ENCODE results near the gene ARHGEF26. TPM values are rescaled to one million over a fixed set of nuclear protein-coding genes. Genes with fewer than 3 reads are reported as not detected.

ARHGEF26 gene
- total RNA-seq, 1 donor, result 1.7 TPM

DNA sequence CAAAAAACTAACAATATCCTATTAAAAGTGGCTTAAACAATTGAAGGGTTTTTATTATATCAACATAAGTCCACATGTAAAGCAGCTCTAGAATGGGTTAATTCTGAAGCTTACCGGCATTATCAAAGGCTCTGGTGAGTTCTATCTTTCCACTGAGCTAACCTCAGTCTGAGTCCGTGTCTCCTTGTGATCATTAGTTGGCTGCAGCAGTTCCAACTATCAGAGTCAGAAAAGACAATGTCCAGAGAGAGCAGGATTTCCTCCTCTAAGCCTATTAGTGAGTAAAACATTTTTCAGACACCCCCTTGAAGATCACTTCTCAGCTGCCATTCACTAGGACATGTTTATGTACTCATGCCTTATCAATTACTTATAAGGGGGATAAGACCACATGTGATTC lies 153.2 kb downstream of the ARHGEF26 start:
- TF ChIP-seq, protein P1, sequence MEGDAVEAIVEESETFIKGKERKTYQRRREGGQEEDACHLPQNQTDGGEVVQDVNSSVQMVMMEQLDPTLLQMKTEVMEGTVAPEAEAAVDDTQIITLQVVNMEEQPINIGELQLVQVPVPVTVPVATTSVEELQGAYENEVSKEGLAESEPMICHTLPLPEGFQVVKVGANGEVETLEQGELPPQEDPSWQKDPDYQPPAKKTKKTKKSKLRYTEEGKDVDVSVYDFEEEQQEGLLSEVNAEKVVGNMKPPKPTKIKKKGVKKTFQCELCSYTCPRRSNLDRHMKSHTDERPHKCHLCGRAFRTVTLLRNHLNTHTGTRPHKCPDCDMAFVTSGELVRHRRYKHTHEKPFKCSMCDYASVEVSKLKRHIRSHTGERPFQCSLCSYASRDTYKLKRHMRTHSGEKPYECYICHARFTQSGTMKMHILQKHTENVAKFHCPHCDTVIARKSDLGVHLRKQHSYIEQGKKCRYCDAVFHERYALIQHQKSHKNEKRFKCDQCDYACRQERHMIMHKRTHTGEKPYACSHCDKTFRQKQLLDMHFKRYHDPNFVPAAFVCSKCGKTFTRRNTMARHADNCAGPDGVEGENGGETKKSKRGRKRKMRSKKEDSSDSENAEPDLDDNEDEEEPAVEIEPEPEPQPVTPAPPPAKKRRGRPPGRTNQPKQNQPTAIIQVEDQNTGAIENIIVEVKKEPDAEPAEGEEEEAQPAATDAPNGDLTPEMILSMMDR (IDR thresholded peaks at IDR 0.05; ENCODE audit: insufficient read depth, low read depth, low read length), result no peak
- H3K4me3 ChIP-seq (ENCODE audit: low read depth, low read length), result no peak overlapping the region
- no peak for DNase-seq (ENCODE audit: low read depth)

DNA sequence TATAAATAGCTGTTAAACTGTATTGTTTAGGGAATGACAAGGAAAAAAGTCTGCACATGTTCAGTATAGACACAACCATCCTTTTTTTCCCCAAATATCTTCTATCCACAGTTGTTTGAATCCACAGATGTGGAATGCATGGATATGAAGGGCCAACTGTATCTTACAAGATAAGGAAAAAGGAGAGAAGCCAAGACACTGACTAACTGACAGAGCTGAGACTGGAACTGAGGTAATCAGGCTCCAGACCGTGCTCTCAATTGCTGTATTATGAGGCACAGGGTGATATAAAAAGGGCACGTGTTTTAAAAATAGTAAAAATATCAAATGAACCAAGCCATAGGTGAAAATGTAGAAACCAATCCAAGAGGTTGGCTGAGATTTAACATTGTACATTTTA lies 154.1 kb downstream of the ARHGEF26 start:
- TF ChIP-seq, protein P1 (IDR thresholded peaks at IDR 0.05; ENCODE audit: insufficient read depth, low read depth, low read length), result no peak
- no peak overlapping the region for H3K4me3 ChIP-seq (ENCODE audit: low read depth, low read length)
- no peak for DNase-seq (ENCODE audit: low read depth)

DNA sequence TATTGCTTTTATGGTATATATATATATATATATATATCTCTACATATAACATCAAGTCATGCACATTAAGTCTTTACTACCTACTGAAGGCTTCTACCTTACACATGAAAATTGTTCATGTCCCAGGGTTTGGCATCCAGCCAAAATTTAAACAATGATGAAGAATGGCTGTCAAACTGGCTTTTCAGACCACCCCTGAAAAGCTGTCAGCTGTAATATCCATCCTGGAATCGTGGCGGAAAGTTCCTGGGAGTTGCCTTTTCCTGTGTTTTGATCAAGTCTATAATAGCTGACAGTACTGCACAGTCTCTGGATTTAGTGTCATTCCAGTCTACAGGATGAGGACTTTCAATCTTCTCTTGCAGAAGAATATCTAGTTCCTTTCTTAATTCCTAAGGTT lies 154.8 kb downstream of the ARHGEF26 start:
- no peak overlapping the region for H3K4me3 ChIP-seq (ENCODE audit: low read depth, low read length)
- TF ChIP-seq, protein P1 (IDR thresholded peaks at IDR 0.05; ENCODE audit: insufficient read depth, low read depth, low read length), result no peak
- DNase-seq (ENCODE audit: low read depth), result no peak

DNA sequence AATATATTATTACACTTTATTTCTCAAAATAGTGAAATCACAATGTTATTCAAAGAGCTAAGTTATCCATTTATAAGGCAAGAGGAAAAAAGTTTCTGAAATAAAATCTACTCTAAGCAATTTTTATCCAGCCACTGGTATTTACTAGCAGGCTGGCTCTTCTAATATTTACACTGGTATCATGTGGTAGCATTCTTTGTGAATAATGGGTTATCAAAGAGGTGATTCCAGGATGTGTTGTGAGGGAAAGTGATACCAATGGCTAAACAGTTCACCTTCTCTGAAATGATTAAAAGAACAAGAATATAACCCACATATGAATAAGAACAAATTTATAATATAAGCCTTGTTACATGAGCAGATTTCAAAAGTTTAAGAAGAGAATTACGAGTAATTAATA lies 159.0 kb downstream of the ARHGEF26 start:
- TF ChIP-seq, protein P1 (IDR thresholded peaks at IDR 0.05; ENCODE audit: insufficient read depth, low read depth, low read length), result no peak
- no peak for DNase-seq (ENCODE audit: low read depth)
- H3K4me3 ChIP-seq (ENCODE audit: low read depth, low read length), result no peak overlapping the region

DNA sequence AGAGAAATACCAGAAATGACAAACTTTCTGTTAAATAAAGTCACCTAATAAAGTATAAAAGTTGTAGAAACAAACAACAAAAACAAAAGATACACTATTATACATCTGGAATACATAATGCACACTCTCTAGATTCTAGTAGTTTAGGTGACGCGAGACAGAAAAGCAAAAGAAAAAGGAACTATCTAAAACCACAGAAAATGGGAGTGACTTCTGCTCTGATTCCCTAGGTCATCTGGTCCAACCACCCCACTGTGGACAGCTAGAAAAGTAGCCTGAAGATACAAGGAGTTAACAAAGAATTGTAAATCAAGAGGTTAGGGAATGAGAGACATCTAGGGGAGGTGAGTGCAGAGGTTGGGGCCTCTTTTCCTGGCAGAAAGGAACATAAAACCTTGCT lies 164.0 kb downstream of the ARHGEF26 start:
- TF ChIP-seq, protein P1 (IDR thresholded peaks at IDR 0.05; ENCODE audit: insufficient read depth, low read depth, low read length), result no peak
- DNase-seq (ENCODE audit: low read depth), result no peak

DNA sequence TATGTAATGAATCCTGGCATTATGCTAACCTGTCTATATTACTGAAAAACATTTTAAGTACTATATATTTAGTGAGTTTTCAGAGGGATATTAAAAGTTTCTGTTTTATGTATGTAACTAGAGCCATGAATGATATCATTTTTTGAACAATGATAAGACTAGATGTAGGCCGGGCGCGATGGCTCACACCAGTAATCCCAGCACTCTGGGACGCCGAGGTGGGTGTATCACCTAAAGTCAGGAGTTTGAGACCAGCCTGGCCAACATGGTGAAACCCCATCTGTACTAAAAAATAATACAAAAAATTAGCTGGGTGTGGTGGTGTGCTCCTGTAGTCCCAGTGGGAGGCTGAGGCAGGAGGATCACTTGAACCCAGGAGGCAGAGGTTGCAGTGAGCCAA lies 169.0 kb downstream of the ARHGEF26 start:
- H3K4me3 ChIP-seq (ENCODE audit: low read depth, low read length), result no peak overlapping the region
- DNase-seq (ENCODE audit: low read depth), result no peak
- TF ChIP-seq, protein P1 (IDR thresholded peaks at IDR 0.05; ENCODE audit: insufficient read depth, low read depth, low read length), result no peak

More for the DNA sequence above, 164.0 kb downstream of the ARHGEF26 start:
- H3K4me3 ChIP-seq (ENCODE audit: low read depth, low read length), result no peak overlapping the region

DNA sequence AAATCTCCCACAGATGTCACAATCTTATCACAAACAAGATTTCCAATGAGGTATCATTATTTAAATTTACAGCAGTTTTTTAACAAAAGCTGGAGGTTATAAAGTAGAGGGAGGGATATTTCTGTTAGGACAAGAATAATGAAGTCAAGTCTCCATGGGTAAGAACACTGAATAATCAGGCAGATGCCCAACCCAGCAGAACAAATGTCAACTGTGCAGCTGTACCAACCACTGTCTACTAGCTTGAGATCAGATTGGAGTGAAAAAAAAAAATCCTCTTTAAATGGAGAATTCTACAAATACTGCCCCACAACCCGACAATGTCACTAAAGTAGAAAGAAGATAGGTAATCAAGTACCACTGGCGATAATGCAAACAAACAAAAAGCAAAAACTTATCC lies 172.8 kb downstream of the ARHGEF26 start:
- TF ChIP-seq, protein P1 (IDR thresholded peaks at IDR 0.05; ENCODE audit: insufficient read depth, low read depth, low read length), result no peak
- H3K4me3 ChIP-seq (ENCODE audit: low read depth, low read length), result no peak overlapping the region
- DNase-seq (ENCODE audit: low read depth), result no peak
